ENCODE results near the gene OR6K6.

The OR6K6 gene

GRCh38 chr1:158754420-158754819 lies at the start of gene OR6K6:
Gene OR6K6, plus strand, starts transcription at chr1:158754720. Its CDS starts 168 bp downstream, at chr1:158754888.
- Histone ChIP-seq H3K27me3 (replicated peaks; ENCODE audit: control insufficient read depth, insufficient read depth, low read length) (peaks cover 5% of the 10 kb centered on the region), H3K9ac (ENCODE audit: low read length) (no peak within 1 kb of the TSS), H3K4me1 (ENCODE audit: control insufficient read depth, insufficient read depth, low read length) (no peaks in the 10 kb centered on the region), H3K36me3 (ENCODE audit: control insufficient read depth, insufficient read depth, low read length, severe bottlenecking) (no peaks in the 10 kb centered on the region), H3K9me3 (ENCODE audit: control insufficient read depth, low read length) (no peaks in the 10 kb centered on the region), H3K4me3 (ENCODE audit: low read length) (no peak within 1 kb of the TSS)
- DNase-seq (ENCODE audit: low read depth), result no peak

GRCh38 chr1:158706096-158706495 lies 48.4 kb upstream of the OR6K6 start:
- Histone ChIP-seq H3K9me3 (ENCODE audit: control insufficient read depth, low read length) (no peaks in the 10 kb centered on the region), H3K9ac (ENCODE audit: low read length) (no peak overlapping the region), H3K4me3 (ENCODE audit: low read length) (no peak overlapping the region), H3K27me3 (replicated peaks; ENCODE audit: control insufficient read depth, insufficient read depth, low read length) (no peaks in the 10 kb centered on the region), H3K36me3 (ENCODE audit: control insufficient read depth, insufficient read depth, low read length, severe bottlenecking) (no peaks in the 10 kb centered on the region), H3K4me1 (ENCODE audit: control insufficient read depth, insufficient read depth, low read length) (no peaks in the 10 kb centered on the region)
- DNase-seq (ENCODE audit: low read depth), result no peak

GRCh38 chr1:158711098-158711497 lies 43.4 kb upstream of the OR6K6 start:
- H3K4me3 ChIP-seq (ENCODE audit: low read length), result no peak overlapping the region

GRCh38 chr1:158714754-158715153 lies 39.8 kb upstream of the OR6K6 start:
- no peaks in the 10 kb centered on the region for H3K36me3 ChIP-seq (ENCODE audit: control insufficient read depth, insufficient read depth, low read length, severe bottlenecking)
- H3K9ac ChIP-seq (ENCODE audit: low read length), result no peak overlapping the region
- H3K27me3 ChIP-seq (replicated peaks; ENCODE audit: control insufficient read depth, insufficient read depth, low read length), result peaks cover under 1% of the 10 kb centered on the region
- no peaks in the 10 kb centered on the region for H3K4me1 ChIP-seq (ENCODE audit: control insufficient read depth, insufficient read depth, low read length)
- no peak for DNase-seq (ENCODE audit: low read depth)
- no peak overlapping the region for H3K4me3 ChIP-seq (ENCODE audit: low read length)
- H3K9me3 ChIP-seq (ENCODE audit: control insufficient read depth, low read length), result no peaks in the 10 kb centered on the region

More at GRCh38 chr1:158711098-158711497, 43.4 kb upstream of the OR6K6 start:
- no peak for DNase-seq (ENCODE audit: low read depth)
- Histone ChIP-seq H3K9ac (ENCODE audit: low read length) (no peak overlapping the region), H3K4me1 (ENCODE audit: control insufficient read depth, insufficient read depth, low read length) (no peaks in the 10 kb centered on the region), H3K9me3 (ENCODE audit: control insufficient read depth, low read length) (no peaks in the 10 kb centered on the region), H3K36me3 (ENCODE audit: control insufficient read depth, insufficient read depth, low read length, severe bottlenecking) (no peaks in the 10 kb centered on the region), H3K27me3 (replicated peaks; ENCODE audit: control insufficient read depth, insufficient read depth, low read length) (no peaks in the 10 kb centered on the region)

- H3K9ac ChIP-seq (ENCODE audit: low read length), result no peak overlapping the region
- H3K9me3 ChIP-seq (ENCODE audit: control insufficient read depth, low read length), result no peaks in the 10 kb centered on the region
- DNase-seq (ENCODE audit: low read depth), result no peak
- no peaks in the 10 kb centered on the region for H3K36me3 ChIP-seq (ENCODE audit: control insufficient read depth, insufficient read depth, low read length, severe bottlenecking)
- H3K4me1 ChIP-seq (ENCODE audit: control insufficient read depth, insufficient read depth, low read length), result no peaks in the 10 kb centered on the region
- no peak overlapping the region for H3K4me3 ChIP-seq (ENCODE audit: low read length)
- peaks cover 4% of the 10 kb centered on the region for H3K27me3 ChIP-seq (replicated peaks; ENCODE audit: control insufficient read depth, insufficient read depth, low read length)
Observed at GRCh38 chr1:158716335-158716734, 38.2 kb upstream of the OR6K6 start.

GRCh38 chr1:158717344-158717743 lies 37.2 kb upstream of the OR6K6 start:
- Histone ChIP-seq H3K27me3 (replicated peaks; ENCODE audit: control insufficient read depth, insufficient read depth, low read length) (peaks cover 4% of the 10 kb centered on the region), H3K4me1 (ENCODE audit: control insufficient read depth, insufficient read depth, low read length) (no peaks in the 10 kb centered on the region), H3K36me3 (ENCODE audit: control insufficient read depth, insufficient read depth, low read length, severe bottlenecking) (no peaks in the 10 kb centered on the region), H3K9ac (ENCODE audit: low read length) (no peak overlapping the region), H3K4me3 (ENCODE audit: low read length) (no peak overlapping the region), H3K9me3 (ENCODE audit: control insufficient read depth, low read length) (no peaks in the 10 kb centered on the region)
- DNase-seq (ENCODE audit: low read depth), result no peak

- no peak overlapping the region for H3K9ac ChIP-seq (ENCODE audit: low read length)
- H3K9me3 ChIP-seq (ENCODE audit: control insufficient read depth, low read length), result no peaks in the 10 kb centered on the region
- peaks cover 4% of the 10 kb centered on the region for H3K27me3 ChIP-seq (replicated peaks; ENCODE audit: control insufficient read depth, insufficient read depth, low read length)
- no peak for DNase-seq (ENCODE audit: low read depth)
- no peak overlapping the region for H3K4me3 ChIP-seq (ENCODE audit: low read length)
- H3K36me3 ChIP-seq (ENCODE audit: control insufficient read depth, insufficient read depth, low read length, severe bottlenecking), result no peaks in the 10 kb centered on the region
- no peaks in the 10 kb centered on the region for H3K4me1 ChIP-seq (ENCODE audit: control insufficient read depth, insufficient read depth, low read length)
Observed at GRCh38 chr1:158719664-158720063, 34.9 kb upstream of the OR6K6 start.

GRCh38 chr1:158720620-158721019 lies 33.9 kb upstream of the OR6K6 start, which contains the start of gene OR6K3:
Gene OR6K3, minus strand, starts transcription at chr1:158720720. Its CDS starts 2,605 bp downstream, at chr1:158718115.
- peaks cover 4% of the 10 kb centered on the region for H3K27me3 ChIP-seq (replicated peaks; ENCODE audit: control insufficient read depth, insufficient read depth, low read length)
- H3K9me3 ChIP-seq (ENCODE audit: control insufficient read depth, low read length), result no peaks in the 10 kb centered on the region
- no peaks in the 10 kb centered on the region for H3K36me3 ChIP-seq (ENCODE audit: control insufficient read depth, insufficient read depth, low read length, severe bottlenecking)
- no peaks in the 10 kb centered on the region for H3K4me1 ChIP-seq (ENCODE audit: control insufficient read depth, insufficient read depth, low read length)
- no peak for DNase-seq (ENCODE audit: low read depth)
- H3K9ac ChIP-seq (ENCODE audit: low read length), result no peak within 1 kb of the TSS
- no peak within 1 kb of the TSS for H3K4me3 ChIP-seq (ENCODE audit: low read length)

- Histone ChIP-seq H3K4me1 (ENCODE audit: control insufficient read depth, insufficient read depth, low read length) (no peaks in the 10 kb centered on the region), H3K36me3 (ENCODE audit: control insufficient read depth, insufficient read depth, low read length, severe bottlenecking) (no peaks in the 10 kb centered on the region), H3K4me3 (ENCODE audit: low read length) (no peak overlapping the region), H3K9ac (ENCODE audit: low read length) (no peak overlapping the region), H3K27me3 (replicated peaks; ENCODE audit: control insufficient read depth, insufficient read depth, low read length) (peaks cover 4% of the 10 kb centered on the region), H3K9me3 (ENCODE audit: control insufficient read depth, low read length) (no peaks in the 10 kb centered on the region)
- DNase-seq (ENCODE audit: low read depth), result no peak
Observed at GRCh38 chr1:158724442-158724841, 30.1 kb upstream of the OR6K6 start.

- Histone ChIP-seq H3K4me1 (ENCODE audit: control insufficient read depth, insufficient read depth, low read length) (no peaks in the 10 kb centered on the region), H3K9me3 (ENCODE audit: control insufficient read depth, low read length) (no peaks in the 10 kb centered on the region), H3K27me3 (replicated peaks; ENCODE audit: control insufficient read depth, insufficient read depth, low read length) (peaks cover 8% of the 10 kb centered on the region), H3K9ac (ENCODE audit: low read length) (no peak overlapping the region), H3K36me3 (ENCODE audit: control insufficient read depth, insufficient read depth, low read length, severe bottlenecking) (no peaks in the 10 kb centered on the region), H3K4me3 (ENCODE audit: low read length) (no peak overlapping the region)
- no peak for DNase-seq (ENCODE audit: low read depth)
Observed at GRCh38 chr1:158728510-158729225, 25.9 kb upstream of the OR6K6 start.

- Histone ChIP-seq H3K9me3 (ENCODE audit: control insufficient read depth, low read length) (no peaks in the 10 kb centered on the region), H3K4me1 (ENCODE audit: control insufficient read depth, insufficient read depth, low read length) (no peaks in the 10 kb centered on the region), H3K4me3 (ENCODE audit: low read length) (no peak overlapping the region), H3K27me3 (replicated peaks; ENCODE audit: control insufficient read depth, insufficient read depth, low read length) (peaks cover 8% of the 10 kb centered on the region), H3K36me3 (ENCODE audit: control insufficient read depth, insufficient read depth, low read length, severe bottlenecking) (no peaks in the 10 kb centered on the region), H3K9ac (ENCODE audit: low read length) (no peak overlapping the region)
- DNase-seq (ENCODE audit: low read depth), result no peak
Observed at GRCh38 chr1:158730453-158730852, 24.1 kb upstream of the OR6K6 start.

GRCh38 chr1:158731707-158732106 lies 22.8 kb upstream of the OR6K6 start:
- no peak for DNase-seq (ENCODE audit: low read depth)

More at GRCh38 chr1:158731707-158732106, 22.8 kb upstream of the OR6K6 start:
- no peaks in the 10 kb centered on the region for H3K9me3 ChIP-seq (ENCODE audit: control insufficient read depth, low read length)
- H3K36me3 ChIP-seq (ENCODE audit: control insufficient read depth, insufficient read depth, low read length, severe bottlenecking), result no peaks in the 10 kb centered on the region
- peaks cover 3% of the 10 kb centered on the region for H3K4me1 ChIP-seq (ENCODE audit: control insufficient read depth, insufficient read depth, low read length)
- H3K27me3 ChIP-seq (replicated peaks; ENCODE audit: control insufficient read depth, insufficient read depth, low read length), result peaks cover 8% of the 10 kb centered on the region
- H3K9ac ChIP-seq (ENCODE audit: low read length), result no peak overlapping the region
- H3K4me3 ChIP-seq (ENCODE audit: low read length), result no peak overlapping the region
